Amygdala (tissue), 56 donors: ENCODE results near the gene PLVAP.

Experiments used
- DNase-seq, 56 donors: peaks; one replicate each; lab custom pipeline; 2025; lab: John Stamatoyannopoulos, UW

PLVAP gene

DNA sequence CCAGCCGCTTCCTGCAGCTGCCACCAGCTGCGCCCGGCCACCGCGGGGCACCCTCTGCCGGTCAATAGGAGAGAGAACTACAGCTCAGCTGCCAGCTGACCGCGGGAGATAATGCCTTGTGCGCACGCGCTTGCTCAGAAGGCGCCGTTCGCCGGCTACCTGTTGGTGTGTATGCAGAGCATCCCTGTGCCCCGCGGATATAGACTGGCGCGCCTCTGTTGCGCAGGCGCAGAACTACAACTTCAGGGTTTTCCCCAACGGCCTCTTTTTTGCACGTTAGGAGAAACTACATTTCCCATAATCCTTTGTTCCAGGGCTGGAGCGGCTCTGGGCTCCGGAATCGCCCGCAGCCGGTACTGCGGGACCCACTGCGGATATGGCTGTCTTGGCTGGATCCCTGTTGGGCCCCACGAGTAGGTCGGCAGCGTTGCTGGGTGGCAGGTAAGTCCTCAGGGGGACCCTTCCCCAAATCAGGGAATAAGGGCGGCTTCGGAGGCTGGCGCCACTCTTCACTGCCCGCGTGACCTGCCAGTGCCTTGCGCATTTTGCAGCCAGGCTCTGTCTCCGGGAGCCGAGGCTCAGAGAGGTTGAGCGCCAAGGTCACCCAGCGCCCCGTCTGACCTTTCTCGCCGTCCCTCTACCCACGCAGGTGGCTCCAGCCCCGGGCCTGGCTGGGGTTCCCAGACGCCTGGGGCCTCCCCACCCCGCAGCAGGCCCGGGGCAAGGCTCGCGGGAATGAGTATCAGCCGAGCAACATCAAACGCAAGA, 71.4 kb downstream of the PLVAP start, which contains the start of gene MRPL34:
Gene MRPL34 (plus strand): TSS at position 356 of the 768 bp plus-strand sequence. CDS start 21 bp downstream, at position 377.
- peak; percentile 60 to 100 (median 94) for DNase-seq

DNA sequence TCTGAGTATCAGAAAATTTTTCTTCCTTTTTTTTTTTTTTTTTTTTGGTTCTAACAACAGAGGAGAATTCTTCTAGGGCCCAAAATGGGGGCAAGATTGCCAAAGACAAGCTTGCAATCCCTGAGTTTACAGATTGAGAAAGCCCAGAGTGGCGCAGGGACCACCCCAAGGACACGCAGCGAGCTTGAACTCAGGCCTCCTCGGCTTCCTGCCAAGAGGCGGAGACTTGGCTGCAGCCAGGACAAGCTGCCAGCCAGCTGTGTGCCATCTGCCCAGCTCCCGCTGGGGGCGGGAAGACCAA, 72.0 kb downstream of the PLVAP start:
- no peak for DNase-seq

DNA sequence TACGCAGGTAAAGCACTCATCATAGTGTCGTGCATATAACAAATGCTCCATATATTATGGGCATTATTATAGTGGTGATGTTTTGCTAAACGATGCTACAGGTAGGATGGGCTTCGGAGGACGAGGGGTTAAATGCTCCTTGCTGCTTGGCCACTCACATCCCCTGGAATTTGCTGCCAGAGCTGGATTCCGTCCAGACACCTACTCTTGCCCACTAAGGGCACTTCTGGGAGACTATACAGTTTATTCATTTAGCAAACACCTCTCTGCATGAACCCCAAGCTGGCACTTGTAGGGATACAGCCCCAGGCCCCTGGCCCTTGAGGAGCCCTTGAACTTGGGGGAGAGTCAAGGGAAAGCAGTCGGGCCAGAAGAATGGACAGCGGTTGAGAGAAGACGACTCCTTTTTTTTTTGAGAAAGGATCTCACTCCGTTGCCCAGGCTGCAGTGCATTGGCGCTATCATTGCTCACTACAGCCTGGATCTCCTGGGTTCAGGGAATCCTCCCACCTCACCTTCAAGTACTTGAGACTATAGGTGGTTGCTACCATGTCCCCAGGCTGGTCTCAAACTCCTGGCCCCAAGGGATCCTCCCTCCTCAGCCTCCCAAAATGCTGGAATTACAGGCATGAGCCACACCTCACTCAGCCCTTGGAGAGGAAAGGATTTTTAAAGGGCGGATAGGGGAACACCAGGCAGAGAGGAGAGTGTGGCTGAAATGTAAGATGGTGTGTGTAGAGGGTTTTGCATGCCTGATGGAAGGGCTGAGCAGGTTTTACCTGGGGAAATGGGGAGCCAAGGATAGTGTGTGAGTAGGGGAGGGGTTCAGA, 72.5 kb downstream of the PLVAP start:
- peak in 1 of 56 donors; percentile 19 for DNase-seq

DNA sequence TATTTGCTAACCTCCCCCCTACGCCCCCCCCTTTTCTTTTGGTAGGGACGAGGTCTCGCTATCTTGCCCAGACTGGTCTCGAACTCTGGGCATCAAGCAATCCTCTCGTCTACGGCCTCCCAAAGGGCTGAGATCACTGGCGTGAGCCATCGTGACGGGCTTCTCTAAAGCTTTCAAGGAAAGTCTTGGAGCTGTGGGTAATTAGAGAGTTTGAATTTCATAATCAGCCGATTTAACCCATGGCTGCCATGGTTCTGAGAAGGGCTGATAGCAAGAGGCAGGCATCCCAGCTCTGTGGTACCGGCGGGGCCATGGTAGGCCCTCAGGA, 73.2 kb downstream of the PLVAP start:
- DNase-seq: peak in 1 of 56 donors; percentile 3

DNA sequence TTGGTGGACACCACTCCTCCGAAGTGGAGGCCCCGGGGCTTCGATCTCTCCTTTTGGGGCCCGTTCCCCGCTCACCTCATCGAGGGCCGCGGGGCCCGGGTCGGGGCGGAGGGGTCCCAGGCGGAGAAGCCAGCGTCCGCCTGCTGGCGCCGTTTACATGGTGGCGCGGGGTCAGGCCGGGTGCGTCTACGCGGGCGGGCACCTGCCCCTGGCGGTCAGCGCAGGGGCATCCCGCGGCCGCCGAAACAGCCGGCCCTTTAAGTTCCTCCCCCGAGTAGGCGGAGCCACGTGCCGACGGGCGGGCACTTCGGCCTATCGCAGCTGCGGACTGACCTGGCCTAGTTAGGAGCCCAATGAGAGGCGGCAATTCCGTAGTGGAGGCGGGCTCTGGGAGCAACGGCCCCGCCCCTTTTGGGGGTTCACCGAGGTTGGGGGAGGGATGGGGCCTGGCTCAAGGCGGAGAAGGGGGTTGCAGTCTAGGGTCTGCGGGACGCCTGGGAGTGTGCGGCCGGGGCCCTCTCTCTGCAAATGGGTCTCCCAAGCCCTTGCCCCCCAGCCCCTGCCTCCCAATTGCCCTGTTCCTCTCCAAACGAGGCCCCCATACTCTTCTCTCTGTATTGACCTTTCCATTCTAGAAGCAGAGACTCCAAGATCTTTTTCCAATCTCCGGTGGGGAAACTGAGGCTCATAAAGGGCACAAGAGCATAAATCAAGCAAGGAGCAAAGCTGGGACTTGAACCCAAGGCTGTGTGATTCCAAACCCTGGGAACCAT, 73.8 kb downstream of the PLVAP start, which contains the start of gene ABHD8:
Gene ABHD8 (minus strand): TSS at position 259 of the 773 bp plus-strand sequence. CDS start 1,809 bp downstream, outside the sequence.
- DNase-seq: peak in 55 of 56 donors; percentile 13 to 96 (median 86)

DNA sequence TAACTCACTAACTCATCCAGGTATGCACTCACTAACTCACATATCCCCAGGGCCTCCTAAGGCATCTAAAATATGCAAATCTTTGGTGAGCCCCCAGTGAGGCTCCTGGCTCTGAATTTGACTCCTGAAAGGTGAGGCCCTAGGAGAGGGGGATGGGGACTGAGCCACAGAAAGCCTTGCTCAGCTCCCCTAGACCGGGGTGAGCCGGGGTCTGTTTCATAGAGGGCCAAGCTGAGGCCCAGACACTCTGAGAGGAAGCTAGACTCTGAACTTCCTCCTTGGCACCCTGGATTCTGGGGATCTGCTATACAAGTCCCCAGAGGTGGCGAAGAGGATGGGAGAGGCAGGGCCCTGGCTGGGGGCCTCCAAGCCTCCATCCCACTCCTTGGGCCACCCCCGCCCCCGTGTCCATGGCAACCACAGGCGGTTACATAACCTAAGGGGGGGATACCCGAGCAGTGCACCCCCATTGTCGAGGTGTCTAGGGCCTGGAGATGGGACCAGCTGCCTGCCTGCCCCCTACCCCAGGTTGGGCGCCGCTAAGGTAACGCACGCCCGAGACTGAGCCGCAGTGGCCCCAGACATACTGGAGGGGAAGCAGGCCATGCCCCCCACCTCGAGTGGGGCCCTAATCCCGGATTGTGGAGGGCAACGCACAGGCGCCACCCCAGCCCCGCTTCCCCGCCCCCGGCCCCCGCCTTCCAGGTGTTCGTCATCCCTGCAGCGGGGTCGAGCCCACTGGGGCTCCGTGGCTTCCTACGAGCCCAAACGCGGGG, 74.6 kb downstream of the PLVAP start:
- peak in 27 of 56 donors; percentile 9 to 52 (median 29) for DNase-seq
